ENCODE results near the gene VWA8. TPM values are rescaled to one million over a fixed set of nuclear protein-coding genes. Genes with fewer than 3 reads are reported as not detected.
"Not testable (repeated sequence)": the region's sequence is repeated elsewhere in the genome, so short reads cannot be mapped to it uniquely, and the experiment has no call there.

The VWA8 gene
- total and polyA plus RNA-seq, 2 donors = 8.1 to 20.9 TPM

DNA sequence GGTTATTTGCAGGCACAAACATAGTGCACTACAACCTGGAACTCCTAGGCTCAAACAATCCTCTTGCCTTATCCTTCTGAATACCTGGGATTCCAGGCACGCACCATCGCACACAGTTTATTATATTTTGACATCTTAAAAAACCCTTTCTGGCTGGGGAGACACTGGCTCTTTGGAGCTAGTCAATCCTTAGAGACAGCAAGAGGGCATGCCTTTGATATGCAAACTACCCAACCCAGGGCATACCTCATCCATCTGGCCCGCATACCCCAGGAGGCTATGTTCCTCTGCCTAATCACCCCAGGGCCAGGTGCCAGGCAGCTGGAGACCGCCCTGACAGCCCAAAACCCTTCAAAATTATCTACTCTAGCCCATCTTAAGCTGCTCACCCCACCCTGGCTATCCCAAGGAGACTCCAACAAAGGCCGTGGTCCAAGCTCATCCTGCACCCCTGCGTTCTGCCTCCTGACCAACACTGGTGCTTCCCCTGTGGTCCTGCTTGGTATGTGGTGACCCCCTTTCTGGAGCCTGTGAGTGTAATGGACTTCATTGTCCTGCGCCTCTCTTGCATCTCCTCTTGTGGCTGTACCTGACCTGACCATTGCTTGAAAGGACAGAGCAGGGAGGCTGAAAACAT, 417.1 kb downstream of the VWA8 start:
- peaks cover 0 to 2% of the 10 kb centered on the region in 2 donors for H3K36me3 ChIP-seq (ENCODE audit: control insufficient read depth in 2 of 2, insufficient read depth in 2 of 2, low read length in 1 of 2)
- 98% methylated on average over 7 of the region's 7 CpGs for WGBS
- peaks cover 0 to 22% of the 10 kb centered on the region in 2 donors for H3K9me3 ChIP-seq (ENCODE audit: control insufficient read depth in 2 of 2, insufficient read depth in 1 of 2, low read length in 1 of 2)

DNA sequence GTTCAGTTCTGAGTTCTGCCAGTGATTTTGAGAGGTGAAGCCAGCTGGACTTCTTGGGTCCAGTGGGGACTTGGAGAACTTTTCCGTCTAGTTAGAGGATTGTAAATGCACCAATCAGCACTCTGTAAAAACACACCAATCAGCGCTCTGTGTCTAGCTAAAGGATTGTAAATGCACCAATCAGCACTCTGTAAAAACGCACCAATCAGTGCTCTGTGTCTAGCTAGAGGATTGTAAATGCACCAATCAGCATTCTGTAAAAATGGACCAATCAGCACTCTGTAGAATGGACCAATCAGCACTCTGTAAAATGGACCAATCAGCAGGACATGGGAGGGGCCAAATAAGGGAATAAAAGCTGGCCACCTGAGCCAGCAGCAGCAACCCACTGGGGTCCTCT, 418.1 kb downstream of the VWA8 start:
- H3K27me3 ChIP-seq (ENCODE audit: control insufficient read depth in 2 of 2, insufficient read depth in 1 of 2, low read length in 1 of 2); DNase-seq (ENCODE audit: low read depth in 6 of 9, low spot score in 9 of 9); H3K4me3 ChIP-seq (ENCODE audit: low read length in 2 of 2); H3K36me3 ChIP-seq (ENCODE audit: control insufficient read depth in 2 of 2, insufficient read depth in 2 of 2, low read length in 1 of 2); H3K27ac ChIP-seq (ENCODE audit: low read depth in 1 of 2, low read length in 1 of 2): not testable (repeated sequence)
- Histone ChIP-seq H3K9me3 (ENCODE audit: control insufficient read depth in 2 of 2, insufficient read depth in 1 of 2, low read length in 1 of 2) (peaks cover 0 to 22% of the 10 kb centered on the region in 2 donors), H3K4me1 (ENCODE audit: control insufficient read depth in 2 of 2, insufficient read depth in 2 of 2, low read length in 2 of 2) (peaks cover 0 to 10% of the 10 kb centered on the region in 2 donors)
- WGBS = 97% methylated on average over 3 of the region's 3 CpGs

More for the DNA sequence above, 417.1 kb downstream of the VWA8 start:
- no peak overlapping the region for H3K27ac ChIP-seq (ENCODE audit: low read depth in 1 of 2, low read length in 1 of 2)
- H3K27me3 ChIP-seq (ENCODE audit: control insufficient read depth in 2 of 2, insufficient read depth in 1 of 2, low read length in 1 of 2) = no peaks in the 10 kb centered on the region
- H3K4me1 ChIP-seq (ENCODE audit: control insufficient read depth in 2 of 2, insufficient read depth in 2 of 2, low read length in 2 of 2) = peaks cover 0 to 10% of the 10 kb centered on the region in 2 donors
- no peak overlapping the region for H3K4me3 ChIP-seq (ENCODE audit: low read length in 2 of 2)
- DNase-seq (ENCODE audit: low read depth in 6 of 9, low spot score in 9 of 9) = no peak

DNA sequence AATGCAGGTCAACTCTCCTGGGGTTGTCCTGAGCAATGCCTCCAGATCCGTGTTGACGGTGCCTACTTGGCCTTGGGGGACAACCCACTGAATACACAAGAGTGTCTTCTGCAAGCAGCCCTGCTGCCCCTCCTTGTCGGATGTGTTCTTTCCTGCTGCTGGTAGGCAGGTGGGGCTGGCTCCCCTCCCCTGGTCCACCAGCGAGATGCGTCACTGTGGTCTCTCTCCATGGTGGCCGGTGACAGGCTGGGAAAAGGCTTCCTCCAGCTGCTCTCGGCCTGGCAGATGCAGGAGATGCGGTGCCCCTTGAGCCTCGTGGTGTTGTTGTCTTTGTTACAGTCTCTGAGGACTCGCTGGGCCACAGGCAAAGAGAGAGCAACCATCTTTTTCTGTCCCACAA, 418.6 kb downstream of the VWA8 start:
- no peak overlapping the region for H3K4me3 ChIP-seq (ENCODE audit: low read length in 2 of 2)
- peaks cover 0 to 2% of the 10 kb centered on the region in 2 donors for H3K36me3 ChIP-seq (ENCODE audit: control insufficient read depth in 2 of 2, insufficient read depth in 2 of 2, low read length in 1 of 2)
- no peak overlapping the region for H3K27ac ChIP-seq (ENCODE audit: low read depth in 1 of 2, low read length in 1 of 2)
- H3K9me3 ChIP-seq (ENCODE audit: control insufficient read depth in 2 of 2, insufficient read depth in 1 of 2, low read length in 1 of 2) = peaks cover 0 to 22% of the 10 kb centered on the region in 2 donors
- peaks cover 0 to 7% of the 10 kb centered on the region in 2 donors for H3K4me1 ChIP-seq (ENCODE audit: control insufficient read depth in 2 of 2, insufficient read depth in 2 of 2, low read length in 2 of 2)
- DNase-seq (ENCODE audit: low read depth in 6 of 9, low spot score in 9 of 9) = no peak
- H3K27me3 ChIP-seq (ENCODE audit: control insufficient read depth in 2 of 2, insufficient read depth in 1 of 2, low read length in 1 of 2) = no peaks in the 10 kb centered on the region
- 88% methylated on average over 10 of the region's 10 CpGs for WGBS

DNA sequence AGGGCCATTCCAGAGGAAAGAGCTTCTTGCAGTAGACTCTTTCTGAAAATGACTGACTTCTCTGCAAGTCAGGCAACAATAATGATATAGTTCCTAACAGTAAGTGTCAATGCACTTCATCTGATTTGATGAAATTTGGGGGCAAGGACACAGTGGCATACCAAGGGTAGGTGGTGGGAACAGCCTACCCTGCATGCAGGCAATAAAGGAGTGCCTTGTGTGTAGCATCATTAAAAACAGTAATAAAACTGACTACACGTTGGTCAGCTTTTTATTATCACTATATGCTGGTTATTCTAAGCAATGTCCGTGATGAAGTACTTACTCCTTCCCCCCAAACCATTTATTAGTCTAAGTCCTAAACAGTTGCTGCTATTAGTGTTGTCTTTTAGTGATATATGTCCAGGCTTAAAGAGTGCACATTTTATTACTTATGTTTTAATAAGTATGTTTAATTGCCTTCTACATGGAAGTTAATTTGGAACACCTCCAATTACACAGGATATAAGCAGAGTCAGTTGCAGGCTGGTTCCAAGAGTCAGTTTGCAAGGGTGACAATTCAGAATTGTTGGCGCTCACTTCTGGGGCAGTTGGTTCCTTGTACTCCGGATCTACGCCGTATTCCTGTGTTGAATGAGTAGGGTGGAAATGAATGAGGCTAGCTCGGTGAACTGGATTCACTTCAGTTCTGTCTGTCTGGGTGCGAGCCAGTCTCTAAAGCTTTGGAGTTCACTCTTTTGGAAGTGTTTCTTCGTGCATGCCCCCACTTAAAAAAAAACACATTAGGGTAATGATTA, 419.6 kb downstream of the VWA8 start:
- peaks cover 0 to 7% of the 10 kb centered on the region in 2 donors for H3K4me1 ChIP-seq (ENCODE audit: control insufficient read depth in 2 of 2, insufficient read depth in 2 of 2, low read length in 2 of 2)
- peaks cover 0 to 2% of the 10 kb centered on the region in 2 donors for H3K36me3 ChIP-seq (ENCODE audit: control insufficient read depth in 2 of 2, insufficient read depth in 2 of 2, low read length in 1 of 2)
- no peak for DNase-seq (ENCODE audit: low read depth in 6 of 9, low spot score in 9 of 9)
- 92% methylated on average over 9 of the region's 9 CpGs for WGBS
- H3K27me3 ChIP-seq (ENCODE audit: control insufficient read depth in 2 of 2, insufficient read depth in 1 of 2, low read length in 1 of 2) = no peaks in the 10 kb centered on the region
- no peak overlapping the region for H3K27ac ChIP-seq (ENCODE audit: low read depth in 1 of 2, low read length in 1 of 2)
- no peak overlapping the region for H3K4me3 ChIP-seq (ENCODE audit: low read length in 2 of 2)
- H3K9me3 ChIP-seq (ENCODE audit: control insufficient read depth in 2 of 2, insufficient read depth in 1 of 2, low read length in 1 of 2) = peaks cover 0 to 22% of the 10 kb centered on the region in 2 donors

DNA sequence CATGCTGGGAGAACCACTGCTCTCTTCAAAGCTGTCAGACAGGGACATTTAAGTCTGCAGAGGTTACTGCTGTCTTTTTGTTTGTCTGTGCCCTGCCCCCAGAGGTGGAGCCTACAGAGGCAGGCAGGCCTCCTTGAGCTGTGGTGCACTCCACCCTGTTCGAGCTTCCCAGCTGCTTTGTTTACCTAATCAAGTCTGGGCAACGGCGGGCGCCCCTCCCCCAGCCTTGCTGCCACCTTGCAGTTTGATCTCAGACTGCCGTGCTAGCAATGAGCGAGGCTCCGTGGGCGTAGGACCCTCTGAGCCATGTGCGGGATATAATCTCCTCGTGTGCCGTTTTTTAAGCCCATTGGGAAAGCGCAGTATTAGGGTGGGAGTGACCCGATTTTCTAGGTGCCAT, 420.7 kb downstream of the VWA8 start:
- 92% methylated on average over 13 of the region's 13 CpGs for WGBS
- H3K36me3 ChIP-seq (ENCODE audit: control insufficient read depth in 2 of 2, insufficient read depth in 2 of 2, low read length in 1 of 2); DNase-seq (ENCODE audit: low read depth in 6 of 9, low spot score in 9 of 9); H3K27ac ChIP-seq (ENCODE audit: low read depth in 1 of 2, low read length in 1 of 2); H3K27me3 ChIP-seq (ENCODE audit: control insufficient read depth in 2 of 2, insufficient read depth in 1 of 2, low read length in 1 of 2); H3K4me3 ChIP-seq (ENCODE audit: low read length in 2 of 2); H3K4me1 ChIP-seq (ENCODE audit: control insufficient read depth in 2 of 2, insufficient read depth in 2 of 2, low read length in 2 of 2): not testable (repeated sequence)
- peaks cover 0 to 22% of the 10 kb centered on the region in 2 donors for H3K9me3 ChIP-seq (ENCODE audit: control insufficient read depth in 2 of 2, insufficient read depth in 1 of 2, low read length in 1 of 2)

DNA sequence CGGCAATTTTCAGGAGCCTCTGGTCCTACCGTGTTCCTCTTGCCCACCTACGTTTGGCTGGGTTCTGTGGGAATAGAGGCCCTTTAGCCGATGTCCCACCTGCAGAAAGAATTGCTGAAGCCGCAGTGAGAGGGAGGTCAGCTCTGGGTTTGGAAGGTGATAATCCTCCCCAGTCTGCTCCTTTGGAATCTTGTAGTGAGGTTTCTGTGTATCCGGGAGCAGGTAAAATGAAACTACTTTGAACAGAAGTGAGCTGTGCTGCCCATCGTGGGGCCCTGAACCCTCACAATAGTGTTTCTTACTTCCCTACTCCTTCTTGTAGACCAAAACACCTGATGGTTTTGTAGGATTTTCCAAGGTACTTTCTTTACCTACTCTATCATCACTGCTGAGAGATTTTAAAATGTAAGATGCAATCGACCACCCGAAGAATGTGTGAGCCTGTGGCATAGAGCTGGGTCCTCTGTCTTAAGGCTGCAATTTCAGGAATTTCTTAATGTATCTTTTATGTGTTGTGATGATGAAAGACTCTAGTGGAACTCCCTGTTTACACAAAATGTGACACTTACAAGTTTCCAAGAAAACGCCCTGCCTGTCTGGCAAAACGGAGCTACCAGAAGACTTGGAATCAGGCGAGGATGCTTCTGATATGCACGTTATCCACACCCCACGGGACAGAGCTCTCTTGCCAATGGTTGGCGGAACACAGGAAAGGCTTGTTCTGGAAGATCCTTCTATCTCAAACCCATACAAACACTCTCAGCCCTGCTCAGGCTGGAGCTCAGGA, 427.4 kb downstream of the VWA8 start:
- WGBS = 93% methylated on average over 15 of the region's 15 CpGs
- Histone ChIP-seq H3K27ac (ENCODE audit: low read depth in 1 of 2, low read length in 1 of 2) (no peak overlapping the region), H3K27me3 (ENCODE audit: control insufficient read depth in 2 of 2, insufficient read depth in 1 of 2, low read length in 1 of 2) (no peaks in the 10 kb centered on the region), H3K9me3 (ENCODE audit: control insufficient read depth in 2 of 2, insufficient read depth in 1 of 2, low read length in 1 of 2) (no peaks in the 10 kb centered on the region), H3K4me1 (ENCODE audit: control insufficient read depth in 2 of 2, insufficient read depth in 2 of 2, low read length in 2 of 2) (no peaks in the 10 kb centered on the region), H3K4me3 (ENCODE audit: low read length in 2 of 2) (no peak overlapping the region), H3K36me3 (ENCODE audit: control insufficient read depth in 2 of 2, insufficient read depth in 2 of 2, low read length in 1 of 2) (no peaks in the 10 kb centered on the region)
- no peak for DNase-seq (ENCODE audit: low read depth in 6 of 9, low spot score in 9 of 9)

DNA sequence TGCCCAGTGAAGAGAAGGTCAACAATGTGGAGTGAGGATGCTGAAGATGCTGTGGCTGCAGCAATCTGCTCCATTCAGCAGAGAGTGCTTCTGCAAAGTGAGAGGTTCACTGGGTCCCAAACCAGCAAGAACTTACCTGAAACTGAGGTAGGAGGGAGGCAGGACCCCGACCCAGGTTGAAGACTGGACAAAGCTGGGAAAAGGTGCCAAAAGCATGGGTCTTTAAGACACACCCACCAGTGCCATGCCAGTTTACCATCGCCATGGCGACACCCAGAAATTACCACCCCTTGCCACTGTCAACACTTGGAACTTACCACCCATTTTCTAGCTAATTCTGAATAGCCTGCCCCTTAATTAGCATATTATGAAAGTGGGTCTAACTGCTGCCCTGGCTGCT, 432.9 kb downstream of the VWA8 start:
- H3K9me3 ChIP-seq (ENCODE audit: control insufficient read depth in 2 of 2, insufficient read depth in 1 of 2, low read length in 1 of 2) = no peaks in the 10 kb centered on the region
- WGBS = 98% methylated on average over 3 of the region's 3 CpGs
- no peak for DNase-seq (ENCODE audit: low read depth in 6 of 9, low spot score in 9 of 9)
- H3K4me1 ChIP-seq (ENCODE audit: control insufficient read depth in 2 of 2, insufficient read depth in 2 of 2, low read length in 2 of 2) = no peaks in the 10 kb centered on the region
- H3K27ac ChIP-seq (ENCODE audit: low read depth in 1 of 2, low read length in 1 of 2) = no peak overlapping the region
- no peaks in the 10 kb centered on the region for H3K27me3 ChIP-seq (ENCODE audit: control insufficient read depth in 2 of 2, insufficient read depth in 1 of 2, low read length in 1 of 2)
- H3K36me3 ChIP-seq (ENCODE audit: control insufficient read depth in 2 of 2, insufficient read depth in 2 of 2, low read length in 1 of 2) = no peaks in the 10 kb centered on the region
- H3K4me3 ChIP-seq (ENCODE audit: low read length in 2 of 2) = no peak overlapping the region

DNA sequence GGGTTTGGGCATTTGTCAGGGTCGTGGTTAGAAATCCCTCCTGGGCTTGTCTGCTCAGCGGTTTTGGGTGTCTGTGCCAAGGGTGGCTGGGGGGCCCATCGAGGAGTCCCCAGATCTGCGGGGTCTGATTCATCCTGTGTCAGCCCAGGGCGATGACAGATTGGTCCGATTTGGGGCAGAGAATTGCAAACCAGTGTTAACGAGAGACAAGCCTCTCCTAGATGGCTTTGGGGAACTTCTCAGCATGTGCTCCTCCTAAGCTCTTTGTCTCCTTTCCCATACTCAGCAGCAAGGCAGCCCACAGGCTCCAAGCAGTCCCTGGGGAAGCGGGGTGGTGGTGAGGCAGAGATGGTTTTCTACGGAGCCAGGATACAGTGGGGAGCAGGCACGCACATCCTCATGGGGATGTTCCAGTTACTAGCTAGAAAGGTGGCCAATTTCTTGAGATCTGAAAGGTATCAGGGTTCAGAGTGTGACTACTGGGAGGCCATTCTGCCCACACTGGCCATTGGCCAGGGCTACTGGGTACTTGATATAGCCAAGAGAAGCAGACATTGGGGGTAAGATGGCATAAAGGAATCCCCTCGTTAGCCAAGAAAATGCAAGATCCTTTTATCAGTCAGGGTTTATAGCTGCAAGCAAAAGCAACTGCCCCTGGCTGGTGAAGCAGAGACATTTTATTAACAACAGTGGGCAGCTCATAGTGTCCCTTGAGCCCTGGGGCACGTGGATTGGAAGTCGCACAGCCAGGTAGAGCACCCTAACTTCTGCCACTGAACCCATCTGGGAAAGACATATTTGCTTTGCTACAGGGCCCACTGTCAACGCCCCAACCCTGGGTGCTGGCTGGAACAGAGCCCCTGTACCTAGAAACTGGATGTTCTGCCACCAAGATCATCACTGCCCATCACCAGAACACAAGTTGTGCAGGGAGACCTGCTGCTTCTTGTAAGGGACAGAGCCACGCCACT, 440.0 kb downstream of the VWA8 start:
- Histone ChIP-seq H3K9me3 (ENCODE audit: control insufficient read depth in 2 of 2, insufficient read depth in 1 of 2, low read length in 1 of 2) (peaks cover 0 to 2% of the 10 kb centered on the region in 2 donors), H3K27ac (ENCODE audit: low read depth in 1 of 2, low read length in 1 of 2) (no peak overlapping the region), H3K4me1 (ENCODE audit: control insufficient read depth in 2 of 2, insufficient read depth in 2 of 2, low read length in 2 of 2) (peaks cover 0 to 2% of the 10 kb centered on the region in 2 donors), H3K36me3 (ENCODE audit: control insufficient read depth in 2 of 2, insufficient read depth in 2 of 2, low read length in 1 of 2) (no peaks in the 10 kb centered on the region), H3K27me3 (ENCODE audit: control insufficient read depth in 2 of 2, insufficient read depth in 1 of 2, low read length in 1 of 2) (no peaks in the 10 kb centered on the region), H3K4me3 (ENCODE audit: low read length in 2 of 2) (no peak overlapping the region)
- DNase-seq (ENCODE audit: low read depth in 6 of 9, low spot score in 9 of 9) = no peak
- 92% methylated on average over 15 of the region's 15 CpGs for WGBS

All from thymus (tissue), 11 donors.